HepG2 (cell line): ENCODE results near the gene GPR152. TPM values are rescaled to one million over a fixed set of nuclear protein-coding genes. Genes with fewer than 3 reads are reported as not detected.
A peak's percentile ranks its signal among the peaks of the same experiment; 100 is the strongest.
"Not testable (repeated sequence)": the region's sequence is repeated elsewhere in the genome, so short reads cannot be mapped to it uniquely, and the experiment has no call there.

Experiments
- FOSL2 ChIP-seq: sonication (generic); formaldehyde crosslinking; IDR thresholded peaks from 2 replicates; pipeline ENCODE4 v1.4.0; 2020; ENCODE audit warnings: missing genetic modification reagents
- FOXA1 ChIP-seq, 2 experiments: fragments of 450-650 bp in 1 of 2; sonication (generic) in 1 of 2; formaldehyde crosslinking in 1 of 2; IDR thresholded peaks; 2 replicates each; pipeline versions ENCODE4 v1.4.0 to v1.6.1; 2016 to 2020; ENCODE audit warnings: missing genetic modification reagents in 1 of 2
- FOXA3 ChIP-seq: IDR thresholded peaks from 2 replicates; pipeline ENCODE4 v1.6.1; 2016; ENCODE audit warnings: missing genetic modification reagents, missing compliant biosample characterization
- KDM1A ChIP-seq: IDR thresholded peaks from 2 replicates; pipeline ENCODE4 v1.6.1; 2016; ENCODE audit warnings: missing compliant biosample characterization
- KDM5B ChIP-seq: sonication (generic); formaldehyde crosslinking; IDR thresholded peaks from 2 replicates; pipeline ENCODE4 v1.4.0; 2020; ENCODE audit warnings: missing genetic modification reagents, mild to moderate bottlenecking, borderline replicate concordance
- NR2F1 ChIP-seq, 2 experiments: fragments of 450-650 bp in 1 of 2; formaldehyde crosslinking in 1 of 2; IDR thresholded peaks; 2 replicates each; pipeline versions ENCODE4 v1.5.0 to v1.6.1; 2016 to 2020; ENCODE audit warnings: mild to moderate bottlenecking in 1 of 2, missing compliant biosample characterization in 1 of 2, missing genetic modification reagents in 1 of 2, moderate library complexity in 1 of 2
- PAXIP1 ChIP-seq: sonication (generic); formaldehyde crosslinking; conservative IDR thresholded peaks from 2 replicates; pipeline ENCODE4 v1.4.0; 2020; ENCODE audit warnings: mild to moderate bottlenecking, missing genetic modification reagents, moderate library complexity
- RXRA ChIP-seq: sonication (generic); formaldehyde crosslinking; IDR thresholded peaks from 2 replicates; pipeline ENCODE4 v1.5.1; 2020; ENCODE audit warnings: missing genetic modification reagents
- SALL1 ChIP-seq: sonication (generic); formaldehyde crosslinking; IDR thresholded peaks from 2 replicates; pipeline ENCODE4 v1.8.0; 2022; ENCODE audit warnings: mild to moderate bottlenecking, missing genetic modification reagents
- SAP130 ChIP-seq: IDR thresholded peaks from 2 replicates; pipeline ENCODE4 v1.6.1; 2016; ENCODE audit warnings: low read depth
- TBX2 ChIP-seq: sonication (generic); formaldehyde crosslinking; IDR thresholded peaks from 2 replicates; pipeline ENCODE4 v1.5.0; 2020; ENCODE audit warnings: missing genetic modification reagents, mild to moderate bottlenecking, borderline replicate concordance
- YY1 ChIP-seq: IDR thresholded peaks from 2 replicates; pipeline ENCODE4 v1.6.1; 2011; ENCODE audit warnings: low read length, low read depth, moderate library complexity, mild to moderate bottlenecking; ENCODE audit not compliant: insufficient read depth, insufficient replicate concordance
- ZIK1 ChIP-seq: sonication (generic); formaldehyde crosslinking; IDR thresholded peaks from 2 replicates; pipeline ENCODE4 v1.5.0; 2020; ENCODE audit warnings: mild to moderate bottlenecking, low read depth, missing genetic modification reagents, borderline replicate concordance
- ZMYM3 ChIP-seq: sonication (generic); formaldehyde crosslinking; IDR thresholded peaks from 2 replicates; pipeline ENCODE4 v1.5.1; 2020; ENCODE audit warnings: mild to moderate bottlenecking, missing genetic modification reagents
- ZNF430 ChIP-seq: sonication (generic); formaldehyde crosslinking; IDR thresholded peaks from 2 replicates; pipeline ENCODE4 v1.9.0; 2021; ENCODE audit warnings: mild to moderate bottlenecking, missing genetic modification reagents
- ZNF441 ChIP-seq: sonication (generic); formaldehyde crosslinking; IDR thresholded peaks from 2 replicates; pipeline ENCODE4 v1.7.0; 2021; ENCODE audit warnings: missing genetic modification reagents, borderline replicate concordance
- ZNF556 ChIP-seq: sonication (generic); formaldehyde crosslinking; IDR thresholded peaks from 2 replicates; pipeline ENCODE4 v1.4.0; 2020; ENCODE audit warnings: mild to moderate bottlenecking, missing genetic modification reagents, borderline replicate concordance
- ZNF614 ChIP-seq: IDR thresholded peaks from 2 replicates; pipeline ENCODE4 v1.6.1; 2018; ENCODE audit warnings: missing biosample characterization, missing genetic modification reagents, inconsistent platforms, borderline replicate concordance
- polyA plus RNA-seq, 8 experiments: library from polyadenylated mRNA; depleted of rRNA in 3 of 8; stranded (reverse) in 7 of 8; unstranded in 1 of 8; fragments of >200 nt; fragmentation: Illumina TruSeq in 4 of 8; extraction: Trizol in 4 of 8; gene quantifications; 2 replicates each; pipeline versions ENCODE4 v1.2.1 to v1.2.3, GENCODE V29; 2011 to 2016; ENCODE audit warnings: low read depth in 4 of 8, missing spikeins in 1 of 8, mixed read lengths in 1 of 8; ENCODE audit not compliant: insufficient read depth in 1 of 8
- total RNA-seq, 5 experiments: library from RNA; depleted of rRNA; stranded (reverse); fragments of >200 nt; fragmentation: Illumina TruSeq; extraction: Trizol; gene quantifications; 2 replicates each; pipeline ENCODE4 v1.2.3, GENCODE V29; 2016; ENCODE audit warnings: low read depth in 1 of 5
- TF ChIP-seq, protein P1 (sequence below): sonication (generic); formaldehyde crosslinking; IDR thresholded peaks from 2 replicates; pipeline ENCODE4 v1.5.0; 2020; ENCODE audit warnings: mild to moderate bottlenecking, missing genetic modification reagents
- TF ChIP-seq, protein P2 (sequence below): sonication (generic); formaldehyde crosslinking; IDR thresholded peaks from 2 replicates; pipeline ENCODE4 v1.8.0; 2022; ENCODE audit warnings: mild to moderate bottlenecking, missing genetic modification reagents; ENCODE audit not compliant: insufficient replicate concordance

GPR152 gene
- total and polyA plus RNA-seq, 2 of the 13 experiments (the other 11 are each of a cell fraction or from before 2014, with no cell fraction given), result not detected

GRCh38 chr11:67427364-67427859, 25.1 kb downstream of the GPR152 start (continued):
- TF ChIP-seq, protein P1, sequence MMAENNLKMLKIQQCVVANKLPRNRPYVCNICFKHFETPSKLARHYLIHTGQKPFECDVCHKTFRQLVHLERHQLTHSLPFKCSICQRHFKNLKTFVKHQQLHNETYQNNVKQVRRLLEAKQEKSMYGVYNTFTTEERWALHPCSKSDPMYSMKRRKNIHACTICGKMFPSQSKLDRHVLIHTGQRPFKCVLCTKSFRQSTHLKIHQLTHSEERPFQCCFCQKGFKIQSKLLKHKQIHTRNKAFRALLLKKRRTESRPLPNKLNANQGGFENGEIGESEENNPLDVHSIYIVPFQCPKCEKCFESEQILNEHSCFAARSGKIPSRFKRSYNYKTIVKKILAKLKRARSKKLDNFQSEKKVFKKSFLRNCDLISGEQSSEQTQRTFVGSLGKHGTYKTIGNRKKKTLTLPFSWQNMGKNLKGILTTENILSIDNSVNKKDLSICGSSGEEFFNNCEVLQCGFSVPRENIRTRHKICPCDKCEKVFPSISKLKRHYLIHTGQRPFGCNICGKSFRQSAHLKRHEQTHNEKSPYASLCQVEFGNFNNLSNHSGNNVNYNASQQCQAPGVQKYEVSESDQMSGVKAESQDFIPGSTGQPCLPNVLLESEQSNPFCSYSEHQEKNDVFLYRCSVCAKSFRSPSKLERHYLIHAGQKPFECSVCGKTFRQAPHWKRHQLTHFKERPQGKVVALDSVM, result peak; percentile 72
- peak; percentile 78; the same call in 1 of the 2 replicates for TF ChIP-seq RXRA (CRISPR knock-in tag)
- TF ChIP-seq ZMYM3, result peak; percentile 9; the same call in 1 of the 2 replicates
- TF ChIP-seq KDM5B (CRISPR knock-in tag), result peak; percentile 40; the same call in 1 of the 2 replicates
- TF ChIP-seq, protein P2, sequence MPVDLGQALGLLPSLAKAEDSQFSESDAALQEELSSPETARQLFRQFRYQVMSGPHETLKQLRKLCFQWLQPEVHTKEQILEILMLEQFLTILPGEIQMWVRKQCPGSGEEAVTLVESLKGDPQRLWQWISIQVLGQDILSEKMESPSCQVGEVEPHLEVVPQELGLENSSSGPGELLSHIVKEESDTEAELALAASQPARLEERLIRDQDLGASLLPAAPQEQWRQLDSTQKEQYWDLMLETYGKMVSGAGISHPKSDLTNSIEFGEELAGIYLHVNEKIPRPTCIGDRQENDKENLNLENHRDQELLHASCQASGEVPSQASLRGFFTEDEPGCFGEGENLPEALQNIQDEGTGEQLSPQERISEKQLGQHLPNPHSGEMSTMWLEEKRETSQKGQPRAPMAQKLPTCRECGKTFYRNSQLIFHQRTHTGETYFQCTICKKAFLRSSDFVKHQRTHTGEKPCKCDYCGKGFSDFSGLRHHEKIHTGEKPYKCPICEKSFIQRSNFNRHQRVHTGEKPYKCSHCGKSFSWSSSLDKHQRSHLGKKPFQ (CRISPR knock-in tag), result peak; percentile 86
- peak; percentile 44 for TF ChIP-seq SAP130 (CRISPR knock-in tag)
- TF ChIP-seq NR2F1 (CRISPR knock-in tag; IDR thresholded peaks at IDR 0.05), result peak; percentile 36 to 61; a peak in 2 of 4 replicates
- 0 out of 2 replicates have a peak, but pooled peaks have one; percentile 24 for TF ChIP-seq FOXA3 (CRISPR knock-in tag)
- not testable (repeated sequence) for TF ChIP-seq FOXA1 (IDR thresholded peaks at IDR 0.05)
- peak; percentile 35 for TF ChIP-seq FOXA1 (CRISPR knock-in tag; IDR thresholded peaks at IDR 0.05)
- TF ChIP-seq ZNF441, result peak; percentile 43; the same call in 1 of the 2 replicates
- 0 out of 2 replicates have a peak, but pooled peaks have one; percentile 1 for TF ChIP-seq ZNF556 (CRISPR knock-in tag)
- peak; percentile 55; the same call in 1 of the 2 replicates for TF ChIP-seq TBX2
- TF ChIP-seq SALL1 (CRISPR knock-in tag), result peak; percentile 42; the same call in 1 of the 2 replicates
- peak; percentile 50; the same call in 1 of the 2 replicates for TF ChIP-seq PAXIP1
- 0 out of 2 replicates have a peak, but pooled peaks have one; percentile 63 for TF ChIP-seq KDM1A (CRISPR knock-in tag)
- peak; percentile 16; the same call in 1 of the 2 replicates for TF ChIP-seq ZNF430 (CRISPR knock-in tag)
- TF ChIP-seq ZIK1 (CRISPR knock-in tag), result 0 out of 2 replicates have a peak, but pooled peaks have one; percentile 14
- peak; percentile 32; the same call in 1 of the 2 replicates for TF ChIP-seq FOSL2 (CRISPR knock-in tag)
- peak; percentile 14; the same call in 1 of the 2 replicates for TF ChIP-seq ZNF614 (CRISPR knock-in tag)
- peak; percentile 23 for TF ChIP-seq YY1
